ENCODE data around the gene ADAMTS13.

Gene ADAMTS13

DNA sequence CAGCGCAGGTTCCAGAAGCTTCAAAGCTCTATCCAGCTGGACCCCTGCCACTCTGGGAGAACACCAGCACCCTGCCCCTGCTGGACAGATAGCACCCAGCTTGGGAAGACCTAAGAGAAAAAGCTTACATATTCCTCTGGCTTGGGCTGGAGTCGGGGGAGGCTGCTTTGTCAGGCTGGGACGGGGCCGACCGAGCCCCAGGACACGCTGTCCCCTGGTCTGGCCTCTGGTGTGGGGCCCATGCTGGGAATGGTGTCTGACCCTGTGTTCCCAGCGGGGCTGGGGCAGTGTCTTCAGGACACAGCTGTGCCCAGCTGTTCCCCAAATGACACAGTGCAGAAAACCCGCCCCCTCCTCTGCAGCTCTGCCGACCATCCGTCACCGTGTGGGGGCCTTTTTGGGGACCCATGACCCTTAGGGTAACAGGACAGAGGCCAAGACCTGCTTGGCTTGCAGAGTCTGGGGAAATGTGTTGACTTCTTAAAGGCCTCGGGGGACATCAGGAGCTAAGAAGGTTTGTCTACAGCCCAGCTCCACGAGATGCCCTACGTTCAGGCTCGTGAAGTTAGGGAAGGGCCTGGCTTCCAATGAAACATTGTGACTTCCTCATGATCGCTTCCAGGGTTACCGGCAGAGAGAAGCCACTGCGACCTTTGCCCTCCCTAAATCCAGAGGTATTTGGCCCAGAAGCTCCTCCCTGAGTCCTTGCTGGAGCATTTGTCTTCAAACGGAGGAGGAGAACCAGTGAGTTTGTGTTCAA lies 77.1 kb downstream of the ADAMTS13 start:
- H3K9me3 Mint-ChIP-seq = peaks cover 32% of the 10 kb centered on the region
- H3K27me3 Mint-ChIP-seq (ENCODE audit: low read depth) = peaks cover 10% of the 10 kb centered on the region
- TF ChIP-seq, protein P1, sequence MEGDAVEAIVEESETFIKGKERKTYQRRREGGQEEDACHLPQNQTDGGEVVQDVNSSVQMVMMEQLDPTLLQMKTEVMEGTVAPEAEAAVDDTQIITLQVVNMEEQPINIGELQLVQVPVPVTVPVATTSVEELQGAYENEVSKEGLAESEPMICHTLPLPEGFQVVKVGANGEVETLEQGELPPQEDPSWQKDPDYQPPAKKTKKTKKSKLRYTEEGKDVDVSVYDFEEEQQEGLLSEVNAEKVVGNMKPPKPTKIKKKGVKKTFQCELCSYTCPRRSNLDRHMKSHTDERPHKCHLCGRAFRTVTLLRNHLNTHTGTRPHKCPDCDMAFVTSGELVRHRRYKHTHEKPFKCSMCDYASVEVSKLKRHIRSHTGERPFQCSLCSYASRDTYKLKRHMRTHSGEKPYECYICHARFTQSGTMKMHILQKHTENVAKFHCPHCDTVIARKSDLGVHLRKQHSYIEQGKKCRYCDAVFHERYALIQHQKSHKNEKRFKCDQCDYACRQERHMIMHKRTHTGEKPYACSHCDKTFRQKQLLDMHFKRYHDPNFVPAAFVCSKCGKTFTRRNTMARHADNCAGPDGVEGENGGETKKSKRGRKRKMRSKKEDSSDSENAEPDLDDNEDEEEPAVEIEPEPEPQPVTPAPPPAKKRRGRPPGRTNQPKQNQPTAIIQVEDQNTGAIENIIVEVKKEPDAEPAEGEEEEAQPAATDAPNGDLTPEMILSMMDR (IDR thresholded peaks at IDR 0.05; ENCODE audit: unreplicated experiment in 3 of 3) = peak in 1 of 3 experiments; percentile 9
- H3K36me3 Mint-ChIP-seq (ENCODE audit: low read depth) = peaks cover 15% of the 10 kb centered on the region
- no peak overlapping the region for H3K27ac Mint-ChIP-seq
- no peak overlapping the region for H3K4me3 Mint-ChIP-seq
- H3K4me1 Mint-ChIP-seq = peaks cover 20% of the 10 kb centered on the region

DNA sequence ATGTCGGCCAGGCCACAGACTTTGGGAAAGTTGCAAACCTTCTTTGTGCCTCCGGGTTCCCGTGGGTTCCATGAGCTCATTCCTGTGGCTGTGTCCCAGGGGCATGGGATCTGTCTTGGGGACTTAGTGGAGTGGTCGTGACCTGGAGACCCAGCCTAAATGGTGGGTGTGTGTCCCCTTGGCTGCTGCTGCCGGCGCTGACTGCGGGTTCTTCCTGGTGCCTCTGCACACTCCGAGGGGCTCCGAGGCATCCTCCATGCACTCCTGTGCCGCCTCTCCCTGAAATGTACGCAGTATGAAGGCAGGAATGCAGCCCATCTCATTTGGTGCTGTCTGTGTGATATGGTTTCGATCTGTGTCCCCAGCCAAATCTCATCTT lies 77.7 kb downstream of the ADAMTS13 start:
- TF ChIP-seq, protein P1 (IDR thresholded peaks at IDR 0.05; ENCODE audit: unreplicated experiment in 3 of 3) = no peak
- Mint-ChIP-seq H3K4me3 (no peak overlapping the region), H3K27ac (peak overlapping the region in 1 of 3 experiments; percentile 58), H3K27me3 (ENCODE audit: low read depth) (peaks cover 10% of the 10 kb centered on the region), H3K9me3 (peaks cover 32% of the 10 kb centered on the region), H3K36me3 (ENCODE audit: low read depth) (peaks cover 15% of the 10 kb centered on the region), H3K4me1 (peaks cover 20% of the 10 kb centered on the region)

GRCh38 chr9:133502112-133502511 lies 79.9 kb downstream of the ADAMTS13 start:
- H3K4me3 Mint-ChIP-seq = no peak overlapping the region
- peaks cover 10% of the 10 kb centered on the region for H3K27me3 Mint-ChIP-seq (ENCODE audit: low read depth)
- peaks cover 27% of the 10 kb centered on the region for H3K4me1 Mint-ChIP-seq
- H3K27ac Mint-ChIP-seq = peak overlapping the region in 1 of 3 experiments; percentile 12
- H3K36me3 Mint-ChIP-seq (ENCODE audit: low read depth) = peaks cover 15% of the 10 kb centered on the region
- TF ChIP-seq, protein P1 (IDR thresholded peaks at IDR 0.05; ENCODE audit: unreplicated experiment in 3 of 3) = no peak
- peaks cover 32% of the 10 kb centered on the region for H3K9me3 Mint-ChIP-seq

DNA sequence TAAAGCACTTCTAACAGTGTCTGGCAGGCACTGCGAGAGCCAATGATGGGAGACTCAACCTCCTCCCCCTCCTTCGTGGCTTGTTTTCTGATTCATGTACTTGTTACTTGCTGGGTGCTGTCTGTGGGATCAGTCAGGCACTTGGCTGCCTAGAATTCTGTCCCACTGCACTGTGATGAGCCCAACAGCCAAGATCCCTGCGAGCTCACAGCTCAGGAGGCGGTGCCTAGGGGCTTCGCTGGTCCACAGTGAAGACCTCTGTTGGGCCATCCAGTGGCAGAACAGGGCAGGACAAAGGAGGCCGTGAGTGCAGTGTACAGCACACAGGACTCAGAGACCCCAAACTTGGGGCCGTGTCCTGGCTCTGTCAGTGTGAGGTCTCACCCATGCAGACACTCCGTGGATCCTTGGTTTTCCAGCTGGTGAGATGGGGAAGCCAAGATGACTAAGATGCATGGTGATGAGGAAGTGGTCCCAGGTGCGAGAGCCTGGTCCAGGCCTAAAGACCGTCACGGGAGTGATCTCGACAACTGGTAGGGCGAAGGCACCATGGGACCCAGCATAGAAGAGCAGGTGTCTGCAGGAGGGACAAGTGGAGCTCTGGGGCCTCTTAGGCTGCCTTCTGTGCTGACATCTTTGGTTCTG lies 83.1 kb downstream of the ADAMTS13 start:
- TF ChIP-seq, protein P1 (IDR thresholded peaks at IDR 0.05; ENCODE audit: unreplicated experiment in 3 of 3) = no peak
- H3K4me1 Mint-ChIP-seq = peaks cover 35% of the 10 kb centered on the region
- H3K27me3 Mint-ChIP-seq (ENCODE audit: low read depth) = no peaks in the 10 kb centered on the region
- peak overlapping the region in 2 of 3 experiments; percentile 63 to 69 for H3K27ac Mint-ChIP-seq
- H3K9me3 Mint-ChIP-seq = peaks cover 29% of the 10 kb centered on the region
- H3K4me3 Mint-ChIP-seq = no peak overlapping the region
- H3K36me3 Mint-ChIP-seq (ENCODE audit: low read depth) = peaks cover 15% of the 10 kb centered on the region

- H3K9me3 Mint-ChIP-seq = peaks cover 23% of the 10 kb centered on the region
- peak overlapping the region in 2 of 3 experiments; percentile 63 to 69 for H3K27ac Mint-ChIP-seq
- peaks cover 12% of the 10 kb centered on the region for H3K36me3 Mint-ChIP-seq (ENCODE audit: low read depth)
- no peaks in the 10 kb centered on the region for H3K27me3 Mint-ChIP-seq (ENCODE audit: low read depth)
- H3K4me3 Mint-ChIP-seq = no peak overlapping the region
- TF ChIP-seq, protein P1 (IDR thresholded peaks at IDR 0.05; ENCODE audit: unreplicated experiment in 3 of 3) = no peak
- peaks cover 40% of the 10 kb centered on the region for H3K4me1 Mint-ChIP-seq
These were observed 83.9 kb downstream of the ADAMTS13 start for GRCh38 chr9:133505901-133506652.

Measured in nephron (organoid).